Smooth muscle cell (in vitro differentiated cells): Measurements from ENCODE around the gene ZNF423. TPM values are rescaled to one million over a fixed set of nuclear protein-coding genes. Genes with fewer than 3 reads are reported as not detected.

Source experiments
- DNase-seq: peaks from one replicate; lab custom pipeline; 2025; ENCODE audit not compliant: unreplicated experiment; lab: John Stamatoyannopoulos, UW
- H2AFZ ChIP-seq: fragments of 200-600 bp; sonication (generic); 2 replicates; pipeline ENCODE4 v1.6.0; 2016; ENCODE audit warnings: antibody characterized with exemption, low read depth, mild to moderate bottlenecking
- H3F3A ChIP-seq: fragments of 200-600 bp; sonication (generic); 2 replicates; pipeline ENCODE4 v1.6.0; 2017; ENCODE audit warnings: antibody characterized with exemption, low read depth
- H3K27ac ChIP-seq: fragments of 200-600 bp; sonication (generic); 2 replicates; pipeline ENCODE4 v1.5.1; 2016; ENCODE audit warnings: low read depth, mild to moderate bottlenecking
- H3K27me3 ChIP-seq: fragments of 200-600 bp; sonication (generic); 2 replicates; pipeline ENCODE4 v1.6.1; 2016; ENCODE audit warnings: low read depth, mild to moderate bottlenecking
- H3K36me3 ChIP-seq: fragments of 200-600 bp; sonication (generic); 2 replicates; pipeline ENCODE4 v1.5.1; 2016; ENCODE audit warnings: low read depth
- H3K4me1 ChIP-seq: fragments of 200-600 bp; sonication (generic); 2 replicates; pipeline ENCODE4 v1.5.1; 2016; ENCODE audit warnings: low read depth
- H3K4me2 ChIP-seq: fragments of 200-600 bp; sonication (generic); 2 replicates; pipeline ENCODE4 v1.6.0; 2016; ENCODE audit warnings: mild to moderate bottlenecking
- H3K4me3 ChIP-seq: fragments of 200-600 bp; sonication (generic); 2 replicates; pipeline ENCODE4 v1.5.1; 2016; ENCODE audit warnings: mild to moderate bottlenecking
- H3K79me2 ChIP-seq: fragments of 200-600 bp; sonication (generic); 2 replicates; pipeline ENCODE4 v1.6.0; 2016; ENCODE audit warnings: low read depth, mild to moderate bottlenecking
- H3K9ac ChIP-seq: fragments of 200-600 bp; sonication (generic); 2 replicates; pipeline ENCODE4 v1.6.0; 2016; ENCODE audit warnings: low read depth
- H3K9me3 ChIP-seq: fragments of 200-600 bp; sonication (generic); replicated peaks from 2 replicates; pipeline ENCODE4 v1.5.1; 2016; ENCODE audit warnings: low read depth
- H4K20me1 ChIP-seq: fragments of 200-600 bp; sonication (generic); 2 replicates; pipeline ENCODE4 v1.6.0; 2016; ENCODE audit warnings: low read depth
- WGBS: methylation state at CpG from one replicate; pipeline ENCODE4 v1.1.7; 2016; ENCODE audit warnings: low lambda C conversion rate; 5-methylcytosine and 5-hydroxymethylcytosine counted together
- polyA plus RNA-seq: library from polyadenylated mRNA; unstranded; fragments of >200 nt; fragmentation: Nextera tagmentation; extraction: Ambion mirVana; gene quantifications from 2 replicates; pipeline ENCODE4 v1.2.1, GENCODE V29; 2016
- total RNA-seq: library from RNA; depleted of rRNA; stranded (reverse); fragments of >200 nt; gene quantifications from 2 replicates; pipeline ENCODE4 v1.2.3, GENCODE V29; 2014
- TF ChIP-seq, protein P1 (sequence below): fragments of 200-600 bp; sonication (generic); IDR thresholded peaks from 2 replicates; pipeline ENCODE4 v1.5.1; 2017; ENCODE audit warnings: borderline replicate concordance, mild to moderate bottlenecking, antibody characterized with exemption; ENCODE audit not compliant: insufficient read depth, poor library complexity, severe bottlenecking

The ZNF423 gene
- total and polyA plus RNA-seq, 2 experiments from 2014 or later: 6.9 to 7.0 TPM

DNA sequence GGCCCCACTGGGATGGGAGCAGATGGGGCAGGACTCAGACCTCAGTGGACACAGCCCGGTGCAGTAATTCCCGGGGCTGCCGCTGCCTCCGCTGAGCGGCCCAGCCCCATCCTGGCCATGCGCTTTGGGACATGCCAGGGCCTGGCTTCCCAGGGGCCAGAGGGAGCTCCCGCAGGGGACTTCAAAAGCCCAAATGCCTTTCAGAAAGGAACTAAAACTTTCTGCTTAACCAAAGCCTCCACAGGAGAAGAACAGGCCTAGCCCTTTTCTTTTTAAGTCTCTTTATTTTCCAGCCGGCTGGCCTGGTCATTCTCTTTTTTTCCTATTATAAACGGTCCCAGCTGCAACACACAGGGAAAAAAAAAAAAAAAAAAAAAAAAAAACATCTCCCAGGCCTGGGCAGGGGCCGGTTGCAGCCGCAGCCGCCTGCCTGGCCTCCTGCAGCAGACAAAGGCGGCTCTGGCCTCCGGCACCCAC, 10.7 kb upstream of the ZNF423 start:
- H2AFZ ChIP-seq: peak overlapping the region; percentile 72

DNA sequence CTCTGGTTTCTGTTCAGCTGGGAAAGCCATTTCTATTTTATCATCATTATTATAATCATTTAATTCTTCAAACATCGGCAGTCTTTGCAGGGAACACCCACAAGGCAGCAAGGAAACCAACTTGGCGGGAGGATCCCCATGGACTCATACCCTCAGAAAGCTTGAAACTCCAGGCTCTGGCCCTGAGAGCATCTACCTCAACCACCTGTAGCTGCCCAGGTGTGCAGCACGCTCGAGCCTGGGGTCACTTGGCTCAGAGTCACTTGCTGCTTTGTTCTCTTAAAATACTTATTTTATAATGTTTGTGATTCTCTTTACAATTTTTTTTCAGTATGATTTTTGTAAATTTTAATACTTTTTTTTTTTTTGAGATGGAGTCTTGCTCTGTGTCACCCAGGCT, 6.8 kb upstream of the ZNF423 start:
- TF ChIP-seq, protein P1, sequence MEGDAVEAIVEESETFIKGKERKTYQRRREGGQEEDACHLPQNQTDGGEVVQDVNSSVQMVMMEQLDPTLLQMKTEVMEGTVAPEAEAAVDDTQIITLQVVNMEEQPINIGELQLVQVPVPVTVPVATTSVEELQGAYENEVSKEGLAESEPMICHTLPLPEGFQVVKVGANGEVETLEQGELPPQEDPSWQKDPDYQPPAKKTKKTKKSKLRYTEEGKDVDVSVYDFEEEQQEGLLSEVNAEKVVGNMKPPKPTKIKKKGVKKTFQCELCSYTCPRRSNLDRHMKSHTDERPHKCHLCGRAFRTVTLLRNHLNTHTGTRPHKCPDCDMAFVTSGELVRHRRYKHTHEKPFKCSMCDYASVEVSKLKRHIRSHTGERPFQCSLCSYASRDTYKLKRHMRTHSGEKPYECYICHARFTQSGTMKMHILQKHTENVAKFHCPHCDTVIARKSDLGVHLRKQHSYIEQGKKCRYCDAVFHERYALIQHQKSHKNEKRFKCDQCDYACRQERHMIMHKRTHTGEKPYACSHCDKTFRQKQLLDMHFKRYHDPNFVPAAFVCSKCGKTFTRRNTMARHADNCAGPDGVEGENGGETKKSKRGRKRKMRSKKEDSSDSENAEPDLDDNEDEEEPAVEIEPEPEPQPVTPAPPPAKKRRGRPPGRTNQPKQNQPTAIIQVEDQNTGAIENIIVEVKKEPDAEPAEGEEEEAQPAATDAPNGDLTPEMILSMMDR: no peak
- H3K79me2 ChIP-seq: no peaks in the 10 kb centered on the region
- no peak overlapping the region for H2AFZ ChIP-seq
- peaks cover 20% of the 10 kb centered on the region for H3K4me1 ChIP-seq
- no peak overlapping the region for H3K4me3 ChIP-seq
- H3K9ac ChIP-seq: no peak overlapping the region
- H3K27me3 ChIP-seq: no peaks in the 10 kb centered on the region
- peaks cover 2% of the 10 kb centered on the region for H3F3A ChIP-seq
- WGBS: 84% methylated on average over 4 of the region's 4 CpGs
- H3K27ac ChIP-seq: no peak overlapping the region
- no peak for DNase-seq
- H4K20me1 ChIP-seq: no peaks in the 10 kb centered on the region
- no peaks in the 10 kb centered on the region for H3K36me3 ChIP-seq
- no peaks in the 10 kb centered on the region for H3K9me3 ChIP-seq
- H3K4me2 ChIP-seq: no peak overlapping the region

More for the DNA sequence above, 10.7 kb upstream of the ZNF423 start:
- TF ChIP-seq, protein P1: no peak
- H3K9me3 ChIP-seq: no peaks in the 10 kb centered on the region
- DNase-seq: no peak
- H3K4me2 ChIP-seq: no peak overlapping the region
- no peak overlapping the region for H3K4me3 ChIP-seq
- 35% methylated on average over 14 of the region's 14 CpGs for WGBS
- H3K36me3 ChIP-seq: no peaks in the 10 kb centered on the region
- H3K4me1 ChIP-seq: peaks cover 29% of the 10 kb centered on the region
- no peaks in the 10 kb centered on the region for H3K79me2 ChIP-seq
- no peaks in the 10 kb centered on the region for H4K20me1 ChIP-seq
- no peak overlapping the region for H3K9ac ChIP-seq
- H3K27me3 ChIP-seq: no peaks in the 10 kb centered on the region
- H3K27ac ChIP-seq: no peak overlapping the region
- no peaks in the 10 kb centered on the region for H3F3A ChIP-seq

DNA sequence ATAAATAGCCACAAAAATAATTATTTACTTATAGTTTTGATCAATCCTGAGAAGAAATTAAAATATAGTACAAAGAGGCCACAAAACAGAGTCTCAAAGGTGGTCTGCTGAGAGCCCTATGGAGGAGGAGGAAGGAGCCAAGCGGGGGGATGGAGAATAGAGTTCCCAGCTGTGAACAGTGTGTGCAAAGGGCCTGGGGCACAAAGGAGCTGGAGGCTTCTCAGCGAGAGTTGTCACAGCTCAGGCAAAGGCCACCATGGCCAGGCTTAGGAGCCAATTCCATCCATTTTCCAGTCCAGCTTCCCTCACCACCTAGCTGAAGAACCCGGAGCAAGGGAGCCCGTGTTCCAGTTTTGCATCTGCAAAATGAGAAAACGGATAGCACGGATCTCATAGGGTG, 5.4 kb upstream of the ZNF423 start:
- Histone ChIP-seq H3K79me2 (no peaks in the 10 kb centered on the region), H3K9me3 (no peaks in the 10 kb centered on the region), H3K4me1 (peaks cover 7% of the 10 kb centered on the region), H3K27ac (no peak overlapping the region), H2AFZ (no peak overlapping the region), H3K4me3 (no peak overlapping the region), H3F3A (peaks cover 3% of the 10 kb centered on the region), H4K20me1 (no peaks in the 10 kb centered on the region), H3K4me2 (no peak overlapping the region), H3K27me3 (no peaks in the 10 kb centered on the region), H3K9ac (no peak overlapping the region), H3K36me3 (no peaks in the 10 kb centered on the region)
- no peak for DNase-seq
- WGBS: 99% methylated on average over 6 of the region's 6 CpGs
- TF ChIP-seq, protein P1: no peak

DNA sequence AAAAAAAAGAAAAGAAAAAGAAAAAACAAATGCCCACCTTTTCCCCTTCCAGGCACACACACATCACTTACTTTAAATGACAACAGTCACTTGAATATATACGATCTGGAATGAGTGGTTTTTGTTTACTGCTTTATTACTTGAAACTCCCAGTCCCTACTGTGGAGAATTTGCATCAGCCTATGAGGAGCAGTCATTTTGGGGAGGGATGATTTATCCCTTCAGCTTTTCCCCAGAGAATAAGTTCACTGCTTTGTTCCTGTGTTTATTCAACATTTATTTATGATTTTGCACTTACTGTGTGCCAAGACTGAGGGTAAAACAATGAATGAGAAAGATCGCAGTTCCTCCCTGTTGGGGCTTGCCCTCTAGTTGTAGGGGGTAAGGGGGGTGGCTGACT, 4.7 kb upstream of the ZNF423 start:
- Histone ChIP-seq H3K4me1 (peaks cover under 1% of the 10 kb centered on the region), H3K27me3 (no peaks in the 10 kb centered on the region), H3K4me3 (no peak overlapping the region), H3K79me2 (no peaks in the 10 kb centered on the region), H3K9me3 (no peaks in the 10 kb centered on the region), H2AFZ (no peak overlapping the region), H3K27ac (no peak overlapping the region), H3K4me2 (no peak overlapping the region), H3K36me3 (no peaks in the 10 kb centered on the region), H3K9ac (no peak overlapping the region), H3F3A (peaks cover 3% of the 10 kb centered on the region), H4K20me1 (no peaks in the 10 kb centered on the region)
- TF ChIP-seq, protein P1: no peak
- no peak for DNase-seq
- 77% methylated on average over 2 of the region's 2 CpGs for WGBS
